ENCODE data around the gene DTX3L.

DNA sequence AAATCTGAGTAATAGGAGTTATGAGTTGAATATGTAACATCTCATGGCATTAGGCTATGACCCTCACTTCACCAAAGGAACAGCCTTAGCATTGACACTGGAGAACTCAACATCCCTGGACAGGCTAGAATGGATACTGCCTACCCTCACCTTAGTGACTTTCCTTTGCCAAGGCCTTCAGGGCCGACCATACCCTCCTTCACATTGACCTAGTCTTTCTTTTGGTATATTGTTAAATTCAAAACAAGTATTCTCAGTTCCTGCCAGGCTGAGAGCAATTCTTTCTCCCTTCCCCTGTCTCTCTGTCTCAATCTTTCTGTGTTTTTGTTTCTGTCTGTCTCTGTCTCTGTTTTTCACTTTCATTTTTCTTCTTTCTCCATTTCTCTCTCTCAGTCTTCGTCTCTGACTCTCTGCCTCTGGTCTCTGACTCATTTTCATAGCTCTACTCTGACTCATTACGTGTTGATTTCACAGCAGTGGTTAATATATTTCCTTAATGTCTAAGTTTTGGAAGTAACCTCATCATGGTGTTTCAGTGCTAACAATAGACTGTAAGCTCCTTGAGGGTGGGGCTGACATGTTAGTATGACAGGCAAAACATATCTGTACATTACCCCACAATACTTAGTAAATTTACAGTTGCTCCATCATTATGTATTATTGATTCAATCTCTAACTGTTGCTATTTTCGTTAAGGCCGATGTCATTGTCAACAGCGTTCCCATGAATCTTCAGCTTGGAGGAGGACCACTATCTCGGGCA, 45.8 kb downstream of the DTX3L start:
- TF ChIP-seq, protein P1, sequence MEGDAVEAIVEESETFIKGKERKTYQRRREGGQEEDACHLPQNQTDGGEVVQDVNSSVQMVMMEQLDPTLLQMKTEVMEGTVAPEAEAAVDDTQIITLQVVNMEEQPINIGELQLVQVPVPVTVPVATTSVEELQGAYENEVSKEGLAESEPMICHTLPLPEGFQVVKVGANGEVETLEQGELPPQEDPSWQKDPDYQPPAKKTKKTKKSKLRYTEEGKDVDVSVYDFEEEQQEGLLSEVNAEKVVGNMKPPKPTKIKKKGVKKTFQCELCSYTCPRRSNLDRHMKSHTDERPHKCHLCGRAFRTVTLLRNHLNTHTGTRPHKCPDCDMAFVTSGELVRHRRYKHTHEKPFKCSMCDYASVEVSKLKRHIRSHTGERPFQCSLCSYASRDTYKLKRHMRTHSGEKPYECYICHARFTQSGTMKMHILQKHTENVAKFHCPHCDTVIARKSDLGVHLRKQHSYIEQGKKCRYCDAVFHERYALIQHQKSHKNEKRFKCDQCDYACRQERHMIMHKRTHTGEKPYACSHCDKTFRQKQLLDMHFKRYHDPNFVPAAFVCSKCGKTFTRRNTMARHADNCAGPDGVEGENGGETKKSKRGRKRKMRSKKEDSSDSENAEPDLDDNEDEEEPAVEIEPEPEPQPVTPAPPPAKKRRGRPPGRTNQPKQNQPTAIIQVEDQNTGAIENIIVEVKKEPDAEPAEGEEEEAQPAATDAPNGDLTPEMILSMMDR (IDR thresholded peaks at IDR 0.05) = no peak
- no peak for TF ChIP-seq POLR2AphosphoS5 (IDR thresholded peaks at IDR 0.05)
- TF ChIP-seq EP300 (IDR thresholded peaks at IDR 0.05) = no peak
- no peak for TF ChIP-seq POLR2A (IDR thresholded peaks at IDR 0.05)
